ENCODE measurements around the gene CLEC9A.

- TF ChIP-seq CEBPG (CRISPR knock-in tag; IDR thresholded peaks at IDR 0.05) (no peak), CEBPG (tag; conservative IDR thresholded peaks at IDR 0.05 in 1 of 2, IDR thresholded peaks at IDR 0.05 in 1 of 2) (no peak), U2AF2 (optimal IDR thresholded peaks at IDR 0.05; ENCODE audit: low read depth, low read length) (no peak), NCOR1 (IDR thresholded peaks at IDR 0.05) (no peak), ZNF12 (CRISPR knock-in tag; IDR thresholded peaks at IDR 0.05) (no peak)
Measured at GRCh38 chr12:10042167-10042566, 11.7 kb downstream of the CLEC9A start.
